ENCODE data around the gene TRPM3.

The TRPM3 gene

DNA sequence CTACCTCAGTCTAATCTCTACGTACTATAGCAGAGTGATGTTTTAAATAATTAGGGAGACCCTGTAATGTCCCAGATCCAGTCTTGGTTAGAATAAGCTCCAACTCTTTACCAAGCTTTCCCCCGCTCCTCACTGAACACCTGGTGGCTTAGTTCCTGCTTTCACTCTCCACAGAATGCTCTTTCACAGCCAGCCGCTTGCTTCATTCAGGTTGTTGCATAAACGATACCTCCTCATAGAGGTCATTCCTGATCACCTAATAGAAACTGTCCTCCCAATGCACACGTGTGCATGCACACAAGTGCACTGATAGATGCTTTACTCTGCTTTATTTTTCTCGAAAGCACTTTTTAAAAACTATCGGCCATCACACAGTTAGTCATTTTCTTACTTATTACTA, 298.1 kb downstream of the TRPM3 start:
- DNase-seq (ENCODE audit: low read depth in 2 of 2) = no peak

DNA sequence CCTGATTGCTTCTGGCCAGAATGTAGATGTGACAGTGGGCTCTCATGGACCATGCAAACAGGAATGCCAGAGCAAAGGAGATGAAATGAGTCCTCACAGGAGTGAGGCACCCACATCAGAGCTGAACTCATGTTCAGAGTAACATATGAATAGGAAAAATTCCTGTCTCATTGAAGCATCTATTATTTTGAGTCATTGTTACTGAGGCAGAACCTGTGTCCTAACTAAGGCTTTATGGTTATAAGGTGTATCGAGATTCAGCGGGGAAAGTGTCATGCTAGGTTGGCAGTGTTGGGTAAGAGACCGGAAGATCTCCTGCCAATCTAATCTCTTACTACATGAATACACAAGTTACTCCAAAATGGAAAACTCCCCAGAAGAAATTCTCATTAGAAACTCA, 304.1 kb downstream of the TRPM3 start:
- no peak for DNase-seq (ENCODE audit: low read depth in 2 of 2)

DNA sequence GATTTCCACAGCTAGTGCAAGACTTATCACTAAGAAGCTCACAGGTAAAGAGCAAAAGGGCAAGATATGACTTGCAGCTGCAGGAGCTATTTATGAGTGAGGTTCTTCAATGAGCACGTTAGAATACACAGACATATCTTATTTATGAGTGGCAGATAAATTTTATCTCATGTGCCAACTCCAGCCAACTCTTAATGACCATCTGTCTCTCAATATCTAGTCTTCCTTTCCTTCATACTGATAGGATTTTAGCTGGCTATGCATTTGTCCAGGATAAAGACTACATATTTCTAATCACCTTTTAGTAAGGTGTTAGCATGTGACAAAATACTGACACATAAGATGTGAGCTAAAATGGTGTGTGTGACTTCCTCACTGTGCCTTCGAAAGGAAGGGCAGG, 304.5 kb downstream of the TRPM3 start:
- DNase-seq (ENCODE audit: low read depth in 2 of 2) = no peak

DNA sequence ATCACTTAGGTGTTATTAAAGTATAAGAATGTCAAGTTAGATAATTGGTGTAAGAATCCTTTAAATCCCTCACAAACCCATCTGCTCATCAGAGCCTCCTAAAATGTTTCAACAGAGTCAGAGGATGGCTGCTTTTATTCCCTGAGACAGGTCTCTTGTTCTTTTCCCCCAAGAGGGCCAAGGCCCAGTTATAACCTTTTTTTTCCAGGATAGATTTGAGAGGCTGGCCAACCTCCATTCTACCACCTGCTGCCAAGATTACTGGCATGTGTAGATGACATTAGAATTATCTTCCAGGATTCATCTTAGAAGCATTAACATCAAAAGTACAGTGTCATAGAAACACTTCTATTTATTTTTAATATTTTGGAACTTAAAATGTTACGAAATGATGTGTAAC, 305.1 kb downstream of the TRPM3 start:
- DNase-seq (ENCODE audit: low read depth in 2 of 2) = no peak

DNA sequence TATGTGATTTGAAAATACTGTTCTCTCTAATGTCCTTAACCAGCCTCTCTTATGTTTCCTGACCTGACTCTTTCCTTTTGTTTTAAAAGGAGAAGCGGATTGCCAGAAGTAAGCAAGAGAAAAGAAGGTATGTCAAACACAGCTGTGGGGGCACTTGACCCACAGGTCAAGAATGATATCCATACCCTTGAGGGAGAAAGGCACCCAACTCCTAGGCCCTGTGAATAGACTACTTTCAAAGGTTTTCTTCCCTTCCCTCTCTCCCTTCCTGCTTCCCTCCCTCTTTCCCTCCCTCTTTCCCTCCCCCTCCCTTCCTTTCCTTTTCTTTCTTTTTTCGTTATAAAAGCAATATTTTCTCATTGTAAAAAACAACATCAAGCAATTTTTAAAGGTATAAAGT, 306.8 kb downstream of the TRPM3 start:
- no peak for DNase-seq (ENCODE audit: low read depth in 2 of 2)

DNA sequence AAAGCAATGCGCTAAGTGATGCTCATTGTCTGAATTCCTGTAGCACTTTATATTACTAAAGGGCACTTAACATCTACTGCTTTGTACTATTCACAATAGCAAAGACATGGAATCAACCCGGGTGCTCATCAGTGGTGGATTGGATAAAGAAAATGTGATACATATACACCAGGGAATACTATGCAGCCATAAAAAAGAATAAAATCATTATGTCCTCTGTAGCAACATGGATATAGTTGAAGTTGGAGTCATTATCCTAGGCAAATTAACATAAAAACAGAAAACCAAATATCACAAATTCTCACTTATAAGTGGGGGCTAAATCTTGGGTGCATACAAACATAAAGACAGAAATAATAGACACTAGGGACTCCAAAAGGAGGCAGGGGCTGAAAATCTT, 308.3 kb downstream of the TRPM3 start:
- DNase-seq (ENCODE audit: low read depth in 2 of 2) = no peak

DNA sequence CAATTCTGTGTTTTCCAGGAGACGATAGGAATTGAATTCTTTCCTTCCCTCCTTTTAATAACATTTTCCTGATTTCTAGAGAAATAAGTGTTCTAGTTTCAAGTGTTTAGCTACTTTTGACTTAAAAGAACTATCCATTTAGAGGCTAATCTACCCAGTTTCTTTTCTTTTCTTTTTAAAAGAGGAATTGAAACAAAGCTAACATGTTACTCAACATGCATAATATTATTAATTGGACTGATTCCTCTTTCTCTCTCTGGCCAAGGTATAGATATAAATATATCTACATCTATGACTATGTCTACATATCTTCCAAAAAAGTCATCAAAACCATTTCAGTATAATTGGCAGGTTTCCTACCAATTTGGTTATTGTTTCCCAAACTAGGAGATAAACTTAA, 309.8 kb downstream of the TRPM3 start:
- no peak for DNase-seq (ENCODE audit: low read depth in 2 of 2)

DNA sequence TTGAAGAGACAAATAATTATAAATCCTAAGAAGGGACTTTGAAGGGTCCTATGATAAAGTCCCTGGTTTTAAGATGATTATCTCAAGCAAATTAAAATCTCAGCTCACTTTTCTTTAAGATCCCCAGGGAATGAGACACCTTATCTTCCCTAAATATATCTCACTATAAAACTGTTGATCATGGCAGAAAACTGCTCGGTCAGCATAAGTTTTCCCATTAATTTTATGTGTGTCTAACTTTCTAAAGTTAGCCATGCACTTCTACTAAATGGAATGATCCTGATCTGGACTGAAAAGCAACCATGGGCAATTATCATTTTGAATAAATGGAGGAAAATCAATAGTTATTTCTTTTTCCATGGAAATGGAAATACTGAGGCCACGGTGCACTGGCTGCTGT, 314.5 kb downstream of the TRPM3 start:
- no peak for DNase-seq (ENCODE audit: low read depth in 2 of 2)

DNA sequence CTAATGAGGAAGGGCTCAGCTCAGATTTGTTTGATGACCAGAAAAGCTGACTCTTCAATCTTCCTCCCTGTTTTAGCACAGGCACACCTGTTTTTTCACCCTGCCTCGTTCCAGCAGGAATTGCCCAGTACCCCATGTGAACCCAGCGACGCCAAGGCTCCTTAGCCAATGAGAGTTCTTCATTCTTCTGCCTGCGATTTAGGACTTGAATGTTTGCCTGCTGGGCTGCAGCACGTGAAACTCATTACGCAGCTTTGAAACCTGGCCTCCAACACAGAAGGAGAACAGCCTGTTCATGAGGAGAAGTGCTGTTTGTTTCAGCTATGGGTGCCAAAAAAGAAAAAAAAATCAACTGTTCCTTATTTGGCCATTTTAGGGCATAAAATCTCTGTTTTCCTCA, 315.5 kb downstream of the TRPM3 start:
- no peak for DNase-seq (ENCODE audit: low read depth in 2 of 2)

DNA sequence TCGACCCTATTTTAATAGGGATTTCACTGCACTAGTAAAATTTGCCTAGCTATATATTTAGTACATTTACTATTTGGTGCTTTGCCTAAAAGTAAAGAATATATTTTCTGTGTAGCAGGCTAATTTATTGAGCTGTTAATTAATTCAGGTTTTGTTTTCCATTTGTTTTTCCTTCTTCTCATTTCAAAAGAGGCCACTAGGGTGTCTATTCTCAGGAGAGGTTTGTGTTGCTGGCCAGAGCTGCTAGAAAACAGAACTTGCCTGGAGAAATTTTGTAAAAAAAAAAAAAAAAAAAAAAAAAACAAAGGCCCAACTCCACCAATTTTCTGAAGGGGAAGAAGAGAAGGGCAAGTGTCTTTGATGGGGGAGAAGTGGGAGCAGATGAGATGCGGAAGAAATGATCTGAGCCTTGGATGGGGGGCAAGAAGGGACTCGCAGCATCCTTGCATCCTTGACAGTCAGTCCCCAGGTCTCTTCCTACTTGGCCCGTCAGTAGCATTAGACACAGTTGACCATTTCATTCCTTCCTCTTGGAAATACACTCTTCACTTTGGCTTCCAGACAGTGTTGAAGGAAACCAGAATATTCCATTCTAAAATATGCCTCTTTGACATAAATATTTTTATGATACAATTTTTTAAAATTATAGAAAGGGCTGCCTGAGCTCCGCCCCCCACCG, 318.5 kb downstream of the TRPM3 start:
- no peak for DNase-seq (ENCODE audit: low read depth in 2 of 2)

DNA sequence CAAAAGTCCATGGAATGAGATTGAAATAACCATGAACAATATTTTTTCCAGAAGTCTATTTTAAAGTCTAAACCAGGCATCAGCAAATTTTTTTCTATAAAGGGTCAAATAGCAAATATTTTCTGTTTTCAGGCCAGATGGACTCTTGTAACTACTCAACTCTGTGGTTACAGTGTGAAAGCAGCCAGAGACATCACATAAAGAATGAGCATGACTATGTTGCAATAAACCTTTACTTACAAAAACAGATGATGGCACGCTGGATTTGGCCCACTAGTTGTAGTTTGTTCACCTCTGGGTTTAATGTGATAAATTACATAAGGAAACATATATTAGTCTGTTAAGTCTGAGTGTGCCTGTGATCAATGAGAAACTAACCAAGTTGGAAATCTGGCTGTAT, 319.2 kb downstream of the TRPM3 start:
- DNase-seq (ENCODE audit: low read depth in 2 of 2) = peak; percentile 13 to 19

DNA sequence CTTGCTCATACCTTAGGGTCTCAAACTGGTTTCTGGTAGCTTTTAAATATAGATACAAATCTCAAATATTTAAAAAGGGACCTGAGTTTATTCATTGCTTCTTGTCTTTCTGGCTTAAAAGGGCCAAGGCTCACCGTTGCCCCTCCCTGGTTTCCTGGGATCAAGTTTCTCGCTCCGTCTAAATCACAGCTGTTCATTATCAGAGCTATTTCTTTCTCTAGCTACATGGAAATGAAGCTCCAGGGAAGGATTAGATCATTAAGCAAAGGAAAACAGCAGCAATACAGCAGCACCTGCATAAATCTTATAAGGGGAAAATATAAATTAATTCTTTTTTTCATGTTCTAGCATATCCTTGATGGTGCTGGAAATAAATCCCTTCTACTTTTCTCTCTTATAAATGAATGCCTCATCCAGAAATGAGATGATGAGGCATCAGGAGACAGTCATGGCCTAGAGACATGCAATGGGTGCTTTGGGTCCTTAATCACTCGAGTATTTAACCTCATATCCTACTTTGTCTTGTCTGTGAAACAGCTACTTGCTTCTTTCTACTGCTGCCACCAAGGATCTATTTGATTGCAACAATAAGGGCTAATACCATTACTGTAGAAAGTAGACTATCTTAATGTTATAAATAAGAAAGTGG, 320.1 kb downstream of the TRPM3 start:
- DNase-seq (ENCODE audit: low read depth in 2 of 2) = no peak

DNA sequence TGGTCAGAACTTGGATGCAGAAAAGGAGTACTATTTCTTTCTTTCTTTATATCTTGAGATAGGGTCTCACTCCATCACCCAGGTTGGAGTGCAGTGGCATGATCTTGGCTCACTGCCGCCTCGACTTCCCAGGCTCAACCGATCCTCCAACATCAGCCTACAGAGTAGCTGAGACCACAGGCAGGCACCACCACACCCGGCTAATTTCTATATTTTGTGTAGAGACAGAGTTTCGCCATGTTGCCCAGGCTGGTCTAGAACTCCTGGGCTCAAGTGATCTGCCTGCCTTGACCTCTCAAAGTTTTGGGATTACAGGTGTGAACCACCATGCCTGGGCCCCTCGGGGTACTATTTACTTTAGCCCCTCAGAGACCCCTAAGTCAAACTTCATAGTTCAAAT, 323.4 kb downstream of the TRPM3 start:
- DNase-seq (ENCODE audit: low read depth in 2 of 2) = no peak

DNA sequence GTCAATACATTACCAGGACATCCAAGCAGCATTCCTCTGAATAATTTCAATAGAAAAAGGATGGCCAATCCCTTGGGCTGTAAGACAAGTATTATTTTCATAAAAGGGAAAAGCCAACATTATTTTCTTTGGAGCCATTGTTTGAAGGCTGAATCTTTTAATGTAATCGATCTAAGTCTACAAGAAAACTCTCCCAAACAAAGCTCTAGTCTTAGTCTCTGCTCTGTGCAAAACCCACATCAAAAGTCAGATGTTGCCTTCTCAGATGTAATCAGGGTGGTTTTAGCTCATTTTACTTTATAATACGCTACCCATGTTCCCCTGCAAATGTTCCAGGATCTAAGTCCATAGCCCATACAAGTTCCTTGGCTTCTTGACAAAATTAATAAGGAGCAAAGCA, 325.6 kb downstream of the TRPM3 start:
- DNase-seq (ENCODE audit: low read depth in 2 of 2) = no peak

DNA sequence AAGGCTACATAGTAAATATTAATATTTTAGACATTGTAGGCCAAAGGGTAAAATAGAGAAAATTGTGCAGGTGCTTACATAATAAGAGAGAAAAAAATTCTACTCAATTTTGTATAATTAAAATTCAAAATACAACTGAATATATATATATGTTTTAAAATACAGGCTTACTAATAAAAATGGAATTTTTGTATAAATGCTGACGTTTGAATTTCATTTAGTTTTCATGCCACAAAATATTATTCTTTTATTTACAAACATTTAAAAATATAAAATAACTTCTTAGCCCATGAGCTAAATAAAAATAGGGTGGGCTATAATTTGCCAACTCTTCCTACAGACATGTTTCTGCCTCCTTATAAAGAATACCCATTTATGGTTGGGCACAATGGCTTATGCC, 328.6 kb downstream of the TRPM3 start:
- DNase-seq (ENCODE audit: low read depth in 2 of 2) = no peak

DNA sequence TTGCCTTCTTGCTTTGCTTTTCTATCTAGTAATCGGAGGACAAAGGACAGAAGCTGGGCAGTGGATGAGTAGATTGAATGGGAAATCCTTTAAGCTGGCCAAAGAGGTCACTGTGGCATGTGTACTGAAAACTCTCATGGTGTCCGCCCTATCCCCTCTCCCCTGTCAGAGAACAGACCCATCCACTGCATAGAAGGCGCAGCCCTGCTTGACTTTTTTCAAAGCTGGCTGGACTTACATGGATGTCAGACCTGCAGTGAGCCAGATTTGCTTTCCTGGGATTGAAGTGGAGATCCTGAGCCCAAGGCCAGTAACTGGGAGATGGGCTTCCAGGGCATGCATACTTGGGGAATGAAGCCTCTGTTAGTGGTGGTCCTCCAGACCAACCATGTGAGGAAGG, 329.5 kb downstream of the TRPM3 start:
- no peak for DNase-seq (ENCODE audit: low read depth in 2 of 2)

DNA sequence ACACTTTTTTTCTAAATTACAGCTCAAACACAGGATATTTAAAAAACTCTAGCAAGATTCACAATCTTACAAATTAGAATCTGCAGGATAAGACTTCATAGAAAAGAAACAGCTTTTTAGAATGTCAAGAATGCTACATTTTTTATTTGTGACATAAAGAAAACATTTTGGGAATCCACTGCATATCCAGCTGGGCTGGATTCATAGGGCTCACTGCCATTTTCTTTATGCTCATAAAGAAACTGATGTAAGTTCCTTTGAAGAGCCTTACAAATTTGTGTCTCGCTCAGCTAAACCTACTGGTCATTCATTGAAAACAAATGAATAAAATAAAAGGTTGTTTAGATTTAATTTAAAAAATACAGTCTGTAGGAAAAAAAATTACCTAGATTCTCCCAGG, 332.3 kb downstream of the TRPM3 start:
- DNase-seq (ENCODE audit: low read depth in 2 of 2) = no peak

DNA sequence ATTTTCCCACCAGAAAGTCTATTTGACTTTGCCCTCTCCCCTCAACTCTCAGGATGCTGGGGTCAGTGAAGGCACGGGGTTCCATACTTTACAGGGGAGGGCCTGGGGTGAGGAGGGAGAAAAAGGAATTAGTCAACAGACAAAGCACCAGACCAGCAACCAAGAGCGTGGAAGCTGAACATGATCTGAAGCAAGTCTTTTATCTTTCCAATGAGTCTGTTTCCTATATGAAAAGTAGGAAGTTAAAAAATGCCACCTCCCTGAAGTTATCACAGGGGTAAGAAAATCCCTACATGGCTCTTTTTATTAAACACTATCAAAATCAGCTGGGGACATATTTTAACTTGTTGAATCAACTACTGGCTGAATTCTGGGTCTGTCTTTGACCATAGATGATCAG, 337.0 kb downstream of the TRPM3 start:
- DNase-seq (ENCODE audit: low read depth in 2 of 2) = no peak

DNA sequence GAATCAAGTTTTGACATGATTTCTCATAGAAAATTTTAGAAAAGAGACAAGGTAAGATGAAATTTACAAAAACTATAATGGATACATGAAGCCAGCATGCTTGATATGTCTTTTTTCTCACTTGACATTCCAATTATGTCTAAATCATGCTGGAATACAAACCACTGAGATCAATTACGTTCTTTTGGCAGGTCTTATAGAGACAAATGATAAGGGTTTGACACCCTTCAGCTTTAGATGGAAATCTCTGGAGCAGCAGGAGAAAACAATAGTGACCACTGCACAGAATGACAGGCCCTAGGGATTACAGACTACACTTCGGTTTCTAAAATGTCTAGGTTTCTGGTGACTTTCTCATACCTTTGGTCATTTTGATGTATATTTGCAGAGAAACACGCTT, 342.9 kb downstream of the TRPM3 start:
- DNase-seq (ENCODE audit: low read depth in 2 of 2) = no peak

DNA sequence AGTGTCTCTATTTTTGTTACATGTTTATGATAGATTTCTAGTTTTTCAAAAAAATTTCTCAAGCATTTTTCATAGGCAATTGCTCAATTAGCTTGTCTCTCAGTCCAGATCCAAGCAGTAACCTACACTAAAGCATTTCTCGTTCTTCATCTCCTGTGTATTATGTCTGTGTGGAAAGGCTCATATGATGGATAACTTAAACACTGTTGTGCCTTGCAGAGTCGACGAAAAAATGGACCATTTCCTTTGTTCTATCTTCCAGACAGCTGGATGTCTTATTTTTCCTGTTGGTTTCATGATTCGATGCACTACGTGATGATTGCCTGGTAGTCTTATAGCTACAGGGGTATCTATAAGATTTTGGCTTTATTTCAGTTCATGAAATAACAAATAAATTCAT, 347.8 kb downstream of the TRPM3 start:
- DNase-seq (ENCODE audit: low read depth in 2 of 2) = no peak

DNA sequence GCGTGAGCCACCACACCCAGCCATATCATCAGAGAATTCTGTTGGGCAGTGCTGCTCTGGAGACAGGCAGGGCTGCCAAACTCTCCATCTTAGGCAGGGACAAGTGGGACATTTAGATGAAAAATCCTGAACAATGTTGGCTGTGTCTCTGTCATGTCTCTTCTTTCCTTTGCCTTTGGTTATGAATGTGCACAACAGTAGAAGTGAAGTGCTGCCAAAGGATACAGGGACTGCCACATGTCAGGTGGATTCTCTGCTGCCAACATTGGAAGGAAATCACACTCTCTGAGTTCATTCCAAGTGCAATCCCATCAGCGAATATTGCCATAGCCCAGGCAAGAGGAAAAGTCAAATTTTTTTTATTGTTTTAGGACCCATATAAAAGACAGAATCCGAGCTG, 348.8 kb downstream of the TRPM3 start:
- DNase-seq (ENCODE audit: low read depth in 2 of 2) = no peak

DNA sequence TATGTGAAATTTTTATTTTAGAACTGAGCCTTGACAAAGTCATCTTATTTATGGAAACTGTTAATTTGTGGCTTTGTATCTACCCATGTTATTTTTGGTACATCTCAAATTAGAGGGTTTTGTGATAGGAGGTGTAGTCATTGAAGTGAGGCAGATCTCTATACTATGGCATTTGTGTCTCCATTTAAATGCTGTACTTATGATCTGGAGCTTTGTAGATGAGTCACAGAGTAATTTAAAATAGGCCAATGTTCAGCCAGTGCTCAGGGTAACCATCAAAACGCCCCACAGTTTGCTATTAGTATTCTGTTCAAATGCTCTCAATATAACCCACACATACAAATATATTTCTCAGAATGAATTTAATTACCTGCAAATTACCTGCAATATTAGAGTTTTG, 355.5 kb downstream of the TRPM3 start:
- no peak for DNase-seq (ENCODE audit: low read depth in 2 of 2)

DNA sequence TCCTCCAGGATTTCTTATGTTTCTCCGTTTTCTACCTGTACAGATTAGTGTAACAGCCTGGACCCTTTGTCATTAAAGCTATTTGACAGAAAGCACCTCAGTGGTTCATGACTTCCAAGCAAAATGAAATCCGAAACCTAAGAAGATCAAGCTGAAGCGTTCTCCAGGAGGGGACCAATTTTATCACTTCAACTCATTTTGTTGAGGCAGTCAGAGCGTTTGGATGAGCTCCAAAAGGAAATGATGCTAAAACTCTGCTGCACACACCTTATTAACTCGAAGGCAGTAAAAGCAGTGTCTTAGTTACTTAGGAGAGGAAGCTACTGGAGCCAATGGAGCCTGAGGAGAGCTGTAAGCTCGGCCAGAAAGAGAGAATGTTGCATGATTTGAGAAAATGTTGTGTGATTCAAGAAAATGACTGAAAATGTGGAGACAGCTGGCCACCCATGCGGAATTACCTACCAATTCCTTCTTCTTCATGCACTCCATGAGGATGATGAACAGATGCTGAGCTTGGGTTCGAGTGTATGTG, 360.2 kb downstream of the TRPM3 start:
- DNase-seq (ENCODE audit: low read depth in 2 of 2) = no peak

DNA sequence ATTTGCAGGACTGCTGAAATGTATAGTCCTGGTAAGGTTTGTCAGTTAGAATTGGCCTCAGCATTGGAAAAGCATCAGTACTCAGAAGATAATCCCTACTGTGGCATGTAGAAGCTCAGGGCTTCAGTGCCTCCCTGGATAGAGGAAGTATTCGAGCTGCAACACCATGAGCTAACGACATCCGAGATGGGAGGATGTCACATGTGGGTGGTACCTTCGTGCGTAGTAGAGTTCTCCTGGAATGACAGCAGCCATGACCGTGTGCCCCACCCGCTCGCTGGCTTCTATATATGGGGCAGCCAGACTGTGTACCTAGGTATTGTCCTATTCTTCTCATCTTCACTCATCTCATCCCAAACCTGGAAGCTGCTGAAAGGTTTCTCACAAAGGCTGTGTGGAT, 361.2 kb downstream of the TRPM3 start:
- no peak for DNase-seq (ENCODE audit: low read depth in 2 of 2)
